GM23248 (cell line): Measurements from ENCODE around the gene SCO1. TPM values are rescaled to one million over a fixed set of nuclear protein-coding genes. Genes with fewer than 3 reads are reported as not detected.

Experiments used
- DNase-seq: peaks from one replicate; pipeline ENCODE4 v3.0.0-alpha.2; 2015
- H2AFZ ChIP-seq: fragments of 200-600 bp; sonication (generic); 2 replicates; pipeline ENCODE4 v1.6.1; 2016; ENCODE audit warnings: antibody characterized with exemption
- H3F3A ChIP-seq: fragments of 200-600 bp; sonication (generic); 2 replicates; pipeline ENCODE4 v1.6.1; 2016; ENCODE audit warnings: mild to moderate bottlenecking, antibody characterized with exemption, mixed run types; ENCODE audit not compliant: insufficient read depth
- H3K27ac ChIP-seq: fragments of 200-600 bp; sonication (generic); 2 replicates; pipeline ENCODE4 v1.5.1; 2016; ENCODE audit warnings: mild to moderate bottlenecking
- H3K27me3 ChIP-seq: fragments of 200-600 bp; sonication (generic); replicated peaks from 2 replicates; pipeline ENCODE4 v1.6.1; 2016; ENCODE audit warnings: mild to moderate bottlenecking; ENCODE audit not compliant: insufficient read depth
- H3K36me3 ChIP-seq: fragments of 200-600 bp; sonication (generic); 2 replicates; pipeline ENCODE4 v1.6.1; 2016; ENCODE audit warnings: low read depth, mild to moderate bottlenecking
- H3K4me1 ChIP-seq: fragments of 200-600 bp; sonication (generic); 2 replicates; pipeline ENCODE4 v1.6.1; 2016; ENCODE audit warnings: mild to moderate bottlenecking; ENCODE audit not compliant: insufficient read depth
- H3K4me2 ChIP-seq: fragments of 200-600 bp; sonication (generic); one replicate; pipeline ENCODE4 v1.6.1; 2016; ENCODE audit warnings: mild to moderate bottlenecking; ENCODE audit not compliant: unreplicated experiment
- H3K4me3 ChIP-seq: fragments of 200-600 bp; sonication (generic); 2 replicates; pipeline ENCODE4 v1.5.1; 2016; ENCODE audit warnings: mild to moderate bottlenecking
- H3K79me2 ChIP-seq: fragments of 200-600 bp; sonication (generic); 2 replicates; pipeline ENCODE4 v1.6.1; 2016; ENCODE audit warnings: mild to moderate bottlenecking; ENCODE audit not compliant: insufficient read depth
- H3K9ac ChIP-seq: fragments of 200-600 bp; sonication (generic); 2 replicates; pipeline ENCODE4 v1.6.1; 2016; ENCODE audit warnings: mild to moderate bottlenecking
- H3K9me2 ChIP-seq: fragments of 200-600 bp; sonication (generic); 2 replicates; pipeline ENCODE4 v1.6.1; 2016; ENCODE audit warnings: mixed run types, mild to moderate bottlenecking, moderate library complexity; ENCODE audit not compliant: insufficient read depth
- H3K9me3 ChIP-seq: fragments of 200-600 bp; sonication (generic); one replicate; pipeline ENCODE4 v1.6.1; 2017; ENCODE audit warnings: low read depth
- H4K20me1 ChIP-seq: fragments of 200-600 bp; sonication (generic); 2 replicates; pipeline ENCODE4 v1.6.0; 2016; ENCODE audit not compliant: insufficient read depth
- EZH2 ChIP-seq: fragments of 200-600 bp; sonication (generic); IDR thresholded peaks from 2 replicates; pipeline ENCODE4 v1.6.1; 2018; ENCODE audit warnings: antibody characterized with exemption, mild to moderate bottlenecking; ENCODE audit not compliant: insufficient read depth, poor library complexity, severe bottlenecking
- EZH2phosphoT487 ChIP-seq: fragments of 200-600 bp; sonication (generic); IDR thresholded peaks from 2 replicates; pipeline ENCODE4 v1.6.1; 2018; ENCODE audit warnings: antibody characterized with exemption, moderate library complexity, mild to moderate bottlenecking, low read depth; ENCODE audit not compliant: insufficient read depth
- WGBS, 2 experiments: methylation state at CpG; one replicate each; pipeline ENCODE4 v1.1.6; 2015 to 2017; ENCODE audit warnings: low lambda C conversion rate in 2 of 2, low coverage in 1 of 2; ENCODE audit errors: missing lambda C conversion rate in 2 of 2; 5-methylcytosine and 5-hydroxymethylcytosine counted together
- in situ Hi-C: fragments of 300-500 bp; cut with MboI; formaldehyde crosslinking; loops from 2 replicates; pipeline ENCODE4 v1.15.0; 2020
- polyA plus RNA-seq: library from polyadenylated mRNA; unstranded; fragments of >200 nt; fragmentation: Nextera tagmentation; extraction: Ambion mirVana; gene quantifications from 2 replicates; pipeline ENCODE4 v1.2.1, GENCODE V29; 2016
- total RNA-seq: library from RNA; depleted of rRNA; stranded (reverse); fragments of >200 nt; shearing (Covaris generic); gene quantifications from 2 replicates; pipeline ENCODE4 v1.2.3, GENCODE V29; 2014

Gene SCO1
- total and polyA plus RNA-seq, 2 experiments from 2014 or later: 25.6 to 40.4 TPM

GRCh38 chr17:10635290-10635689 is 62.0 kb downstream of the SCO1 start:
- 88 to 89% methylated on average over 14 of the region's 14 CpGs for WGBS, 2 experiments
- no peak overlapping the region for H2AFZ ChIP-seq
- H3K4me2 ChIP-seq: no peak overlapping the region
- H3K36me3 ChIP-seq: no peaks in the 10 kb centered on the region
- H3K9me2 ChIP-seq: no peaks in the 10 kb centered on the region
- no peak overlapping the region for H3K9ac ChIP-seq
- no peak for TF ChIP-seq EZH2phosphoT487
- TF ChIP-seq EZH2: no peak
- no peaks in the 10 kb centered on the region for H4K20me1 ChIP-seq
- no peaks in the 10 kb centered on the region for H3K27me3 ChIP-seq
- H3K27ac ChIP-seq: no peak overlapping the region
- no peak overlapping the region for H3K4me3 ChIP-seq
- no peaks in the 10 kb centered on the region for H3K9me3 ChIP-seq
- H3F3A ChIP-seq: no peaks in the 10 kb centered on the region
- no peak for DNase-seq
- H3K79me2 ChIP-seq: no peaks in the 10 kb centered on the region
- H3K4me1 ChIP-seq: no peaks in the 10 kb centered on the region
- in situ Hi-C loops: loop anchor here (25.0 kb wide), 1 partner anchor 1327 kb away; no protein-coding TSS in a partner anchor

GRCh38 chr17:10633738-10634379 is 63.5 kb downstream of the SCO1 start:
- no peaks in the 10 kb centered on the region for H4K20me1 ChIP-seq
- TF ChIP-seq EZH2phosphoT487 (no peak), EZH2 (no peak)
- no peaks in the 10 kb centered on the region for H3K9me3 ChIP-seq
- H3F3A ChIP-seq: no peaks in the 10 kb centered on the region
- in situ Hi-C loops: loop anchor here (25.0 kb wide), 1 partner anchor 1328 kb away; no protein-coding TSS in a partner anchor
- no peak overlapping the region for H3K4me2 ChIP-seq
- H3K4me1 ChIP-seq: no peaks in the 10 kb centered on the region
- WGBS, 2 experiments: 91 to 92% methylated on average over 15 of the region's 15 CpGs
- H3K36me3 ChIP-seq: no peaks in the 10 kb centered on the region
- DNase-seq: no peak
- no peak overlapping the region for H3K9ac ChIP-seq
- H3K27ac ChIP-seq: no peak overlapping the region
- H2AFZ ChIP-seq: no peak overlapping the region
- no peak overlapping the region for H3K4me3 ChIP-seq
- no peaks in the 10 kb centered on the region for H3K79me2 ChIP-seq
- H3K27me3 ChIP-seq: no peaks in the 10 kb centered on the region
- H3K9me2 ChIP-seq: no peaks in the 10 kb centered on the region

GRCh38 chr17:10631701-10632100 is 65.6 kb downstream of the SCO1 start:
- H3K27me3 ChIP-seq: no peaks in the 10 kb centered on the region
- no peaks in the 10 kb centered on the region for H3K9me2 ChIP-seq
- no peaks in the 10 kb centered on the region for H3K4me1 ChIP-seq
- no peak for DNase-seq
- no peaks in the 10 kb centered on the region for H3F3A ChIP-seq
- no peak overlapping the region for H3K9ac ChIP-seq
- H3K79me2 ChIP-seq: no peaks in the 10 kb centered on the region
- H2AFZ ChIP-seq: no peak overlapping the region
- H3K9me3 ChIP-seq: no peaks in the 10 kb centered on the region
- no peak overlapping the region for H3K4me3 ChIP-seq
- in situ Hi-C loops: loop anchor here (25.0 kb wide), 1 partner anchor 1331 kb away; no protein-coding TSS in a partner anchor
- H3K36me3 ChIP-seq: no peaks in the 10 kb centered on the region
- 83 to 84% methylated on average over 15 of the region's 15 CpGs for WGBS, 2 experiments
- TF ChIP-seq EZH2: no peak
- no peak for TF ChIP-seq EZH2phosphoT487
- H3K4me2 ChIP-seq: no peak overlapping the region
- H3K27ac ChIP-seq: no peak overlapping the region
- no peaks in the 10 kb centered on the region for H4K20me1 ChIP-seq

- WGBS, 2 experiments: 42 to 46% methylated on average over 18 of the region's 18 CpGs
- Histone ChIP-seq H2AFZ (peak overlapping the region; percentile 59; the same call in 1 of the 2 replicates), H3F3A (no peaks in the 10 kb centered on the region), H3K27me3 (no peaks in the 10 kb centered on the region), H3K9me2 (no peaks in the 10 kb centered on the region), H3K4me3 (no peak overlapping the region), H3K79me2 (no peaks in the 10 kb centered on the region), H3K9ac (no peak overlapping the region), H3K4me2 (no peak overlapping the region), H3K4me1 (no peaks in the 10 kb centered on the region), H3K36me3 (no peaks in the 10 kb centered on the region), H4K20me1 (no peaks in the 10 kb centered on the region), H3K27ac (no peak overlapping the region), H3K9me3 (no peaks in the 10 kb centered on the region)
- in situ Hi-C loops: loop anchor here (25.0 kb wide), 1 partner anchor 1331 kb away; no protein-coding TSS in a partner anchor
- DNase-seq: peak; percentile 52
- TF ChIP-seq EZH2phosphoT487 (no peak), EZH2 (no peak)
Measured at GRCh38 chr17:10631048-10631700, 66.2 kb downstream of the SCO1 start.
